Cardiac septum (tissue), 1 donor: ENCODE data around the gene RAX2. TPM values are rescaled to one million over a fixed set of nuclear protein-coding genes. Genes with fewer than 3 reads are reported as not detected.

Source experiments
- total RNA-seq: library from RNA; stranded (reverse); fragmentation: NEBNext Ultra II Directional; extraction: Animal tissue kit (Norgen Biotek cat#: 25700); gene quantifications from one replicate; pipeline ENCODE4 v1.2.1, GENCODE V29; 2021
- donor health status: DM: no; HTN: no; CAD: no.

Gene RAX2
- total RNA-seq, 1 donor from 2014 or later, result not detected

Other genes with a start within 250 kb of the RAX2 start
- gene TEKTIP1, start 233.1 kb downstream of the RAX2 start, total RNA-seq, result 1.7 TPM
- gene MFSD12, start 214.6 kb downstream of the RAX2 start, total RNA-seq, result 25.4 TPM
- 32.6 TPM for gene HMG20B, start 199.3 kb downstream of the RAX2 start, total RNA-seq
- 1.3 TPM for gene GIPC3, start 186.8 kb downstream of the RAX2 start, total RNA-seq
- 1.9 TPM for gene TBXA2R, start 165.4 kb downstream of the RAX2 start, total RNA-seq
- 10.7 TPM for gene CACTIN, start 145.4 kb downstream of the RAX2 start, total RNA-seq
- gene PIP5K1C, start 71.8 kb downstream of the RAX2 start, total RNA-seq, result 38.2 TPM
- not detected for gene TJP3, start 63.8 kb downstream of the RAX2 start, total RNA-seq
- 12.5 TPM for gene APBA3, start 10.5 kb downstream of the RAX2 start, total RNA-seq
- gene MRPL54, start 9.5 kb downstream of the RAX2 start, total RNA-seq, result 81.4 TPM
- gene MATK, start 14.2 kb upstream of the RAX2 start, total RNA-seq, result 0.38 TPM
- 0.62 TPM for gene ZFR2, start 96.8 kb upstream of the RAX2 start, total RNA-seq
- not detected for gene ATCAY, start 108.5 kb upstream of the RAX2 start, total RNA-seq
- 568 TPM for gene NMRK2, start 160.8 kb upstream of the RAX2 start, total RNA-seq
- gene DAPK3, start 198.9 kb upstream of the RAX2 start, total RNA-seq, result 180 TPM
- 1,625 TPM for gene EEF2, start 213.2 kb upstream of the RAX2 start, total RNA-seq
- 18.4 TPM for gene PIAS4, start 235.5 kb upstream of the RAX2 start, total RNA-seq